Liver (tissue), 2 donors: ENCODE data around the gene SNX13.

Experiments used
- CTCF ChIP-seq: fragments of 150-350 bp; IDR thresholded peaks from 2 replicates; pipeline ENCODE4 v1.5.1; 2017; ENCODE audit warnings: improper control_type of control experiment, low read depth, low read length; ENCODE audit not compliant: missing input control
- ZBTB33 ChIP-seq: IDR thresholded peaks from 2 replicates; pipeline ENCODE4 v1.6.1; 2016; ENCODE audit warnings: antibody characterized with exemption
- donor health status: healthy.

GRCh38 chr7:17951742-17952254, 11.5 kb upstream of the SNX13 start:
- TF ChIP-seq CTCF (no peak), ZBTB33 (no peak)
